ENCODE measurements around the gene CLDN3.
"Not testable (repeated sequence)": the region's sequence is repeated elsewhere in the genome, so short reads cannot be mapped to it uniquely, and the experiment has no call there.

Gene CLDN3

GRCh38 chr7:73735528-73735905, 34.6 kb downstream of the CLDN3 start:
- no peak for DNase-seq

GRCh38 chr7:73734619-73735527, 35.2 kb downstream of the CLDN3 start:
- DNase-seq: peak; percentile 87

- no peak for DNase-seq
Measured at GRCh38 chr7:73732397-73732796, 37.7 kb downstream of the CLDN3 start.

- DNase-seq: no peak
Measured at GRCh38 chr7:73730485-73730884, 39.6 kb downstream of the CLDN3 start.

- no peak for DNase-seq
Measured at GRCh38 chr7:73728551-73728950, 41.5 kb downstream of the CLDN3 start.

GRCh38 chr7:73727952-73728351, 42.1 kb downstream of the CLDN3 start:
- DNase-seq: no peak

GRCh38 chr7:73726083-73726466, 44.0 kb downstream of the CLDN3 start:
- no peak for DNase-seq

- DNase-seq: no peak
Measured at GRCh38 chr7:73723813-73724212, 46.3 kb downstream of the CLDN3 start.

GRCh38 chr7:73722785-73723184, 47.3 kb downstream of the CLDN3 start:
- no peak for DNase-seq

GRCh38 chr7:73722182-73722581, 47.9 kb downstream of the CLDN3 start:
- DNase-seq: not testable (repeated sequence)

- DNase-seq: no peak
Measured at GRCh38 chr7:73721377-73721817, 48.7 kb downstream of the CLDN3 start.

GRCh38 chr7:73720443-73720842, 49.6 kb downstream of the CLDN3 start:
- DNase-seq: not testable (repeated sequence)

- DNase-seq: no peak
Measured at GRCh38 chr7:73719806-73720169, 50.3 kb downstream of the CLDN3 start.

Data from stimulated activated CD8-positive, alpha-beta memory T cell treated with anti-CD3 and anti-CD28 coated beads, Interleukin-4, amount 100 ng/mL, for 48 hours (primary cell).